ENCODE data around the gene SERF2.

DNA sequence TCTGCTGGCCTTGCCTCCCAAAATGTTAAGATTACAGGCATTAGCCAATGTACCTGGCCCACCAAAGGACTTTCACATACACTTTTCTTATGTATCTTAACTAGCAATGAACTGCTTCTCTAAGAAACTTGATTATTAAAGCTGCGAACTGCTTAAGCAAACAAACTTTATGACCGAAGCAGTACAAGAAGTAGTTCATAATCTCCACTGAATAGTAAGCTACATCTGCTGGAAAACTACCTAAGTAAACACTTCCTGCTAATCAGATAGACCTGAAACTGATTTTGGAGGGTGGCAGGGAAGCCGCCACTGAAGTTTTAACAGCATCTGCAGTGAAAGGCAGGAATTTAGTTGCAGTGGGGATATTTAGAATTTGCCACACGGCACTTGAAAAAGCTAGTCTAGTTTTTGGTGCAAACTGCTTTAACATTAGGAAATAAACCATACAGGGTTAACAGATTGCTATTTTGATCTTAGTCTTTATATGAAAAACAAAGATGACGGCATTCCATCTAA lies 16.4 kb downstream of the SERF2 start:
- TF ChIP-seq, protein P1, sequence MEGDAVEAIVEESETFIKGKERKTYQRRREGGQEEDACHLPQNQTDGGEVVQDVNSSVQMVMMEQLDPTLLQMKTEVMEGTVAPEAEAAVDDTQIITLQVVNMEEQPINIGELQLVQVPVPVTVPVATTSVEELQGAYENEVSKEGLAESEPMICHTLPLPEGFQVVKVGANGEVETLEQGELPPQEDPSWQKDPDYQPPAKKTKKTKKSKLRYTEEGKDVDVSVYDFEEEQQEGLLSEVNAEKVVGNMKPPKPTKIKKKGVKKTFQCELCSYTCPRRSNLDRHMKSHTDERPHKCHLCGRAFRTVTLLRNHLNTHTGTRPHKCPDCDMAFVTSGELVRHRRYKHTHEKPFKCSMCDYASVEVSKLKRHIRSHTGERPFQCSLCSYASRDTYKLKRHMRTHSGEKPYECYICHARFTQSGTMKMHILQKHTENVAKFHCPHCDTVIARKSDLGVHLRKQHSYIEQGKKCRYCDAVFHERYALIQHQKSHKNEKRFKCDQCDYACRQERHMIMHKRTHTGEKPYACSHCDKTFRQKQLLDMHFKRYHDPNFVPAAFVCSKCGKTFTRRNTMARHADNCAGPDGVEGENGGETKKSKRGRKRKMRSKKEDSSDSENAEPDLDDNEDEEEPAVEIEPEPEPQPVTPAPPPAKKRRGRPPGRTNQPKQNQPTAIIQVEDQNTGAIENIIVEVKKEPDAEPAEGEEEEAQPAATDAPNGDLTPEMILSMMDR (IDR thresholded peaks at IDR 0.05; ENCODE audit: insufficient read depth, low read length, poor library complexity, severe bottlenecking): no peak
- no peak for TF ChIP-seq EZH2phosphoT487 (conservative IDR thresholded peaks at IDR 0.05; ENCODE audit: low read length)

All from SU-DHL-6 (cell line).